Endothelial cell of umbilical vein (primary cell): ENCODE results near the gene AVPR1A. TPM values are rescaled to one million over a fixed set of nuclear protein-coding genes. Genes with fewer than 3 reads are reported as not detected.
A peak's percentile ranks its signal among the peaks of the same experiment; 100 is the strongest.

Source experiments
- BruUV-seq: library from RNA; stranded (reverse); fragments of 400-500 nt; replicated peaks from 2 replicates; lab custom pipeline; 2021; lab: Mats Ljungman, UMichigan
- CTCF ChIA-PET: fragments of 300-600, 350-600 bp; sonication (Branson Sonifier 250); formaldehyde crosslinking; loops from one replicate; lab custom pipeline; 2021; ENCODE audit warnings: antibody characterized with exemption, inconsistent platforms; lab: Charles Lee
- POLR2A ChIA-PET: fragments of 300-600, 350-600 bp; sonication (Branson Sonifier 250); formaldehyde crosslinking; loops from one replicate; lab custom pipeline; 2021; ENCODE audit warnings: antibody characterized with exemption, inconsistent platforms; lab: Charles Lee
- DNase-seq: peaks from one replicate; pipeline ENCODE4 v3.0.0-alpha.2; 2011; ENCODE audit warnings: low read depth, low spot score
- FAIRE-seq: peaks from 2 replicates; lab custom pipeline; 2011; peaks lifted over from hg19 to GRCh38; lab: Jason Lieb, UNC
- H2AFZ ChIP-seq: 2 replicates; pipeline ENCODE4 v1.6.0; 2012; ENCODE audit warnings: low read depth, low read length, control low read depth, inconsistent platforms
- H3K27ac ChIP-seq: 2 replicates; pipeline ENCODE4 v1.5.1; 2011; ENCODE audit warnings: low read depth, mild to moderate bottlenecking, control low read depth, low read length, moderate library complexity; ENCODE audit not compliant: insufficient read depth
- H3K27me3 ChIP-seq, 2 experiments: 2 replicates each; pipeline versions ENCODE4 v1.6.0 to v1.6.1; 2011; ENCODE audit warnings: low read length in 2 of 2, mixed read lengths in 1 of 2; ENCODE audit not compliant: control insufficient read depth in 2 of 2, insufficient read depth in 2 of 2
- H3K36me3 ChIP-seq, 2 experiments: 2 replicates in 1 of 2; 3 replicates in 1 of 2; pipeline ENCODE4 v1.5.1; 2011; ENCODE audit warnings: low read length in 2 of 2, mild to moderate bottlenecking in 1 of 2, moderate library complexity in 1 of 2; ENCODE audit not compliant: control insufficient read depth in 2 of 2, insufficient read depth in 2 of 2; ENCODE audit errors: extremely low read depth in 1 of 2
- H3K4me1 ChIP-seq: 3 replicates; pipeline ENCODE4 v1.5.1; 2011; ENCODE audit warnings: mild to moderate bottlenecking, low read length; ENCODE audit not compliant: control insufficient read depth, insufficient read depth; ENCODE audit errors: extremely low read depth
- H3K4me2 ChIP-seq: 2 replicates; pipeline ENCODE4 v1.6.1; 2011; ENCODE audit warnings: low read length, control low read depth, mixed read lengths; ENCODE audit not compliant: insufficient read depth
- H3K4me3 ChIP-seq, 3 experiments: fragments of 200-600 bp in 1 of 3; sonication (generic), shearing (Covaris generic) in 1 of 3; replicated peaks in 1 of 3; 2 replicates each; pipeline ENCODE4 v1.5.1; 2011 to 2016; ENCODE audit warnings: control low read depth in 3 of 3, low read length in 3 of 3, mild to moderate bottlenecking in 2 of 3, inconsistent platforms in 1 of 3, low read depth in 1 of 3, moderate library complexity in 1 of 3; ENCODE audit not compliant: insufficient read depth in 1 of 3
- H3K79me2 ChIP-seq: 2 replicates; pipeline ENCODE4 v1.6.0; 2012; ENCODE audit warnings: low read length, inconsistent platforms; ENCODE audit not compliant: control insufficient read depth, insufficient read depth
- H3K9ac ChIP-seq: replicated peaks from 2 replicates; pipeline ENCODE3; 2011; ENCODE audit warnings: low read length, control low read depth; ENCODE audit not compliant: insufficient read depth; ENCODE audit errors: extremely low read depth
- H3K9me1 ChIP-seq: replicated peaks from 3 replicates; pipeline ENCODE4 v1.6.0; 2011; ENCODE audit warnings: mild to moderate bottlenecking, low read length; ENCODE audit not compliant: control insufficient read depth, insufficient read depth; ENCODE audit errors: extremely low read depth
- H3K9me3 ChIP-seq: replicated peaks from 2 replicates; pipeline ENCODE4 v1.5.1; 2012; ENCODE audit warnings: low read length, inconsistent platforms; ENCODE audit not compliant: control insufficient read depth, insufficient read depth
- H4K20me1 ChIP-seq: replicated peaks from 2 replicates; pipeline ENCODE3; 2011; ENCODE audit warnings: mild to moderate bottlenecking, low read length; ENCODE audit not compliant: control insufficient read depth, insufficient read depth; ENCODE audit errors: extremely low read depth
- CTCF ChIP-seq, 2 donors: IDR thresholded peaks; 1 replicate in 1 of 2; 2 replicates in 1 of 2; pipeline ENCODE4 v1.5.1; 2011; ENCODE audit warnings: low read length in 2 of 2, mild to moderate bottlenecking in 2 of 2, moderate library complexity in 2 of 2, control low read depth in 1 of 2, inconsistent platforms in 1 of 2, low read depth in 1 of 2; ENCODE audit not compliant: insufficient read depth in 1 of 2; ENCODE audit errors: extremely low read depth in 1 of 2
- EZH2 ChIP-seq: IDR thresholded peaks from 2 replicates; pipeline ENCODE4 v1.6.1; 2012; ENCODE audit warnings: borderline replicate concordance, low read depth, mild to moderate bottlenecking, moderate library complexity, low read length, inconsistent platforms; ENCODE audit not compliant: severe bottlenecking
- FOS ChIP-seq: IDR thresholded peaks from 2 replicates; pipeline ENCODE4 v1.6.1; 2011; ENCODE audit warnings: mild to moderate bottlenecking, low read length, moderate library complexity, borderline replicate concordance; ENCODE audit not compliant: insufficient read depth
- GATA2 ChIP-seq: IDR thresholded peaks from 2 replicates; pipeline ENCODE4 v1.7.0; 2011; ENCODE audit warnings: low read depth, mild to moderate bottlenecking, moderate library complexity, mixed read lengths, low read length; ENCODE audit not compliant: insufficient read length, insufficient read depth
- JUN ChIP-seq: IDR thresholded peaks from 2 replicates; pipeline ENCODE4 v1.6.1; 2011; ENCODE audit warnings: borderline replicate concordance, low read depth; ENCODE audit not compliant: insufficient read length, insufficient read depth
- MAX ChIP-seq: IDR thresholded peaks from 2 replicates; pipeline ENCODE4 v1.6.1; 2011; ENCODE audit not compliant: insufficient read depth, insufficient read length
- MYC ChIP-seq: IDR thresholded peaks from one replicate; pipeline ENCODE4 v1.6.1; 2011; ENCODE audit warnings: mild to moderate bottlenecking, low read depth, low read length
- POLR2A ChIP-seq: IDR thresholded peaks from 2 replicates; pipeline ENCODE4 v1.6.1; 2012; ENCODE audit warnings: low read depth, mild to moderate bottlenecking, control low read depth, low read length
- POLR2AphosphoS5 ChIP-seq: IDR thresholded peaks from 2 replicates; pipeline ENCODE4 v1.6.1; 2012; ENCODE audit warnings: low read depth, mild to moderate bottlenecking, control low read depth, low read length, moderate library complexity; ENCODE audit not compliant: insufficient read depth
- dilution Hi-C: fragments of 300-500 bp; cut with MboI; formaldehyde crosslinking; loops from one replicate; pipeline ENCODE4 v1.15.0; 2019; ENCODE audit warnings: low sequenced_read_pairs; ENCODE audit not compliant: extremely low pct_ligation_motif_present
- intact Hi-C: fragments of 100-400 bp; cut with micrococcal nuclease; formaldehyde crosslinking; loops from one replicate; pipeline ENCODE4 v1.10.0; 2022
- polyA plus RNA-seq, 4 experiments: library from polyadenylated mRNA; depleted of rRNA in 3 of 4; stranded (reverse) in 3 of 4; unstranded in 1 of 4; fragments of >200 nt; gene quantifications; 2 replicates each; pipeline versions ENCODE4 v1.2.1 to v1.2.3, GENCODE V29; 2011 to 2012; ENCODE audit warnings: missing spikeins in 1 of 4
- total RNA-seq: library from RNA; stranded (reverse); gene quantifications from 2 replicates; pipeline ENCODE4 v1.2.3, GENCODE V29; 2021

The AVPR1A gene
- total and polyA plus RNA-seq, 2 donors (not counting 3 experiments of a cell fraction or from before 2014, with no cell fraction given) = not detected

GRCh38 chr12:63152321-63152700, 1.3 kb upstream of the AVPR1A start:
- no TSS peak for BruUV-seq
- DNase-seq (no peak), FAIRE-seq (no peak)
- Histone ChIP-seq H3K4me1 (no peaks in the 10 kb centered on the region), H3K4me3 (no peak overlapping the region), H2AFZ (no peak overlapping the region), H3K9ac (no peak overlapping the region), H4K20me1 (no peaks in the 10 kb centered on the region), H3K79me2 (no peaks in the 10 kb centered on the region), H3K27ac (no peak overlapping the region), H3K9me3 (no peaks in the 10 kb centered on the region), H3K36me3 (no peaks in the 10 kb centered on the region), H3K4me2 (peak overlapping the region; percentile 25), H3K9me1 (no peaks in the 10 kb centered on the region), H3K27me3 (peaks cover 32 to 57% of the 10 kb centered on the region in 2 experiments)
- dilution Hi-C loops (no loop called here), intact Hi-C loops (loop anchor here (2.0 to 5.0 kb wide), 3 partner anchors 124 to 650 kb away; no protein-coding TSS in a partner anchor)
- ChIA-PET CTCF (interaction anchor here (0.6 to 2.4 kb wide), 45 partner anchors 8 to 649 kb away, joined by 3 to 25 read pairs (median 4); partner anchors contain the start of gene PPM1H), POLR2A (no interaction called here)
- TF ChIP-seq EZH2 (no peak), MYC (no peak), GATA2 (no peak), POLR2AphosphoS5 (no peak), JUN (no peak), MAX (no peak), CTCF (IDR thresholded peaks at IDR 0.05; ENCODE audit: extremely low read depth in 1 of 2, insufficient read depth in 1 of 2, low read depth in 1 of 2, low read length in 2 of 2) (no peak), POLR2A (no peak), FOS (no peak)
